C4-2B (cell line): ENCODE results near the gene IRS2.
A peak's percentile ranks its signal among the peaks of the same experiment; 100 is the strongest.

Source experiments
- CTCF ChIP-seq: fragments of 450-650 bp; conservative IDR thresholded peaks from 2 replicates; pipeline ENCODE4 v1.5.1; 2017; ENCODE audit warnings: mild to moderate bottlenecking
- ZFX ChIP-seq: fragments of 450-650 bp; IDR thresholded peaks from 2 replicates; pipeline ENCODE4 v1.6.1; 2017

- TF ChIP-seq CTCF (no peak), ZFX (0 out of 2 replicates have a peak, but pooled peaks have one; percentile 27)
Measured at GRCh38 chr13:109785892-109786450, 412 bp downstream of the IRS2 start.
